Limb (tissue), 2 donors: Measurements from ENCODE around the gene ABCF1.

Source experiments
- DNase-seq, 2 donors: peaks; one replicate each; pipeline ENCODE4 v3.0.0-alpha.2; 2016; ENCODE audit errors: extremely low spot score in 2 of 2

The ABCF1 gene

DNA sequence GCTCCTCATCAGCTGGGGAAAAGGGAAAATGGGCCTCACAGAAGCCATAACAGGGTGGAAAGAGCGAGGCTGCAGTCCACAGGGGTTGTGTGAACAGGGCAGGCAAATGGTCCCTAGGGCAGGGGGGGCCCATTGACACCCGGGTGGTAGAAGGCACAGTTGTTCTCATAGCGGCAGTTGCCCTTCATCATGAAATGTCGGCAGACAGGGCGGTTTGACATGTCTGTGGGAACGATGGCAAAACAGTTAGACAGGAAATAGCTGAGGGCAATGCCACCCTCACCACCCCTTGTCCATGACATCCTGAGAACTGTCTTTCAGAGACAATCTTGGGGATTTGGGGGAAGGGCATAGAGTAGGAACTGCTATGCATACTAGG lies 30.2 kb downstream of the ABCF1 start:
- no peak for DNase-seq

DNA sequence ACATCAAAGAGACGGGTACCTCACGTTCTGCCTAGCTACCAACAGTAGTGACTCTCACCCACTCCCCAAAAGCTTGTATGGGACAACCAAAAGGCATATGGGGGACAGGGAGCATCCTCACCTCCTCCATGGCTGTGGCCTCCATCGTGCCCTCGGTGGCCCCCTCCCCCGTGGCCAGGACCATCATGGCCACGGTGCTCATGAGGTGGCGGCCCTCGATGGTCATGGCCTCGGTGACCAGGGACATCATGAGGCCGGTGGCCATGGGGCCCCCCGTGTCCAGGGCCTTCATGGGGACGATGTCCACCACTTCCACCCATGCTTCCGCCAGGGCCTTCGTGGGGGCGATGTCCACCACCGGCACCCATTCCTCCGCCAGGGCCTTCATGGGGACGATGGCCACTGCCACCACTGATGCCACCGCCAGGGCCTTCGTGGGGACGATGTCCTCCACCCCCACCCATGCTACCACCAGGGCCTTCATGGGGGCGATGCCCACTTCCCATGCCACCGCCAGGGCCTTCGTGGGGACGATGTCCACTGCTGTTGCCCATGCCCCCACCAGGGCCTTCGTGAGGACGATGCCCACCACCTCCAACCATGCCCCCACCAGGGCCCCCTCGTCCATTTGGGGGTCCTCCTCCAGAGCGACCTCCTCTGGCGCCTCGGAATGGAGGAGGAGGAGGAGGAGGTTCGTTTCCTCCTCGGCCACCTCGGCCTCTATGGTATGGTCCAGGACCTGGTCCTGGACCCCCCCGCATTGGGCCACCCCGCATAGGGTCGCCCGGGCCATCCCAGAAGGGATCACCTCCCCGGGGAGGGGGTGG lies 30.8 kb downstream of the ABCF1 start:
- DNase-seq, result no peak

DNA sequence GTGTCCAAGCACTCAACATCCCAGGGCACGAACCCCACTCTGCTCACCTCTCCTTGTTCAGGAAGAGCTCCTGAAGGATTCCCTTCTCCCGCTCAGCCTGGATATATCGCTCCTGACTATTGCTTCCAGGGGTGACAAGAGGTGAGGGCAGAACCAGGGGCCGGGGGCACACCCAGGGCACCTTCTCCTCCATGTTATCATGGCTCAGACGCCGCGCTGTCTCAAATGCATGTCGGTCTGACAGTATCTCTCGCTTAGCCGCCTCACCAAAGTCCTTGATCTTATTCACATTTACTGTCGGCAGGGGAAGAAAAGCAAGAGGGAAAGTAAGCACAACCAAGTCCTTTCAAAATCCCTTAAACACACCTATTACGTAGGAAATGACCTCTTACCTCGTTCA lies 32.7 kb downstream of the ABCF1 start:
- DNase-seq, result no peak

DNA sequence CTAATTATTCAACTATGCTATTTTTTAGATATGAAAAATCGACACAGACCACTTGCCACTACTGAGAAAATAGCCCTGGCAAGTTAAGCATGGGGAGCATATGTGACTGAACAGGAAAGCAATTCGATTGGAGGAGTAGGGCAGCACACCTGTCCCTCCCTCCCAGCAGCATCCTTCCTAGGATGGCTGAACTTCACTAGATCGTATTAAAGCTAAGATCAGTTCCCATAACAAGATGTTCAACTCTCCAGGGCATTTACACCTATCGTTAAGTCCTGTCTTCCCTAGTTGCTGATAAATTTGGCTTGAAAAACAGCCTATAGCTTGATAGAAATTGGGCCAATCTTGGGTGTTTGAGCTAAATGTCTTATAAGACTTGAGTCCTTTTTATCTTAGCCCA lies 38.8 kb downstream of the ABCF1 start:
- DNase-seq, result no peak

DNA sequence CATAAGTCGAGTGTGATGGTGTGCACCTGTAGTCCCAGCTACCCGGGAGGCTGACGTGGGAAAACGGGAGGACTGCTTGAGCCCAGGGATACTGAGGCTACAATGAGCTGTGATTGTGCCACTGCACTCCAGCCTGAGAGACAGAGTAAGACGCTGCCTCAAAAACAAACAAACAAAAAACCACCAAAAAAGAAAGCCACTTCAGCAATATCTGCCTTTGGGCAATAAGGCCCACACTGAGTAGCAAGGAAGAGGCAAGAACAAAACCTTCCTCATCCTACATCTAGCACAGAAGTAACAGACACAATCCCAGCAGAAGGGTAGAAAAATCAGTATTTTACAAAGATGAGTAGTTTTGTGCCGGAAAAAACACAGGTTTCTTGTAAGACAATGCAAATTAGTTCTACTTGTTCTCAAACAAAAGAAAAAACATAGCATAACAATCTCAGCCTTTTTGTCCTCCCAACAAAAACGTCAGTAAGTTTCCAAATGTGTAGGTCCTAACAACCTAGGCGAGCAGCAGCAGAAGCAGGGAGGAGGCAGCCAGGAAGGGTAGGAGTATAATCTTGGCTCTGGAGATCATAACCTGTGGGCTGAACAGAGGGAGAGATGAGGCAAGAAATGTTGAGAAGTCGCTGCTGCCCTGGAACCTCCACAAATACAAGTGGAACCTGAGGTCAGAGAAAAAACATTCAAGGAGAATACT lies 40.1 kb downstream of the ABCF1 start:
- no peak for DNase-seq

DNA sequence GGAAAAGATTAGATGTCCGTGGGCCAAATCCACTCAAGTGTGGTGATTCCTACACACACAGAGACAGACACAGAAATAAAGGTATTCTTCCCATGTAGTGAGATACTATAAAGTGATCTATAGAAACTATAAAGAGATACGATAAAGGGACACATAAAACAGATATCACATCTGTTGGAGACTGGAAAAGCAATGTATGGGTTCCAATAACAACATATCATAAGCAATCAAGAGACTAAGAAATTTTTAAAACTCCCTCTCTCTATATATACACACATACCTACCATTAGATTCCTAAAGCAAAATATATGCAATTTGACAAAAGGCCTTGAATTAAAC lies 40.6 kb downstream of the ABCF1 start:
- no peak for DNase-seq

DNA sequence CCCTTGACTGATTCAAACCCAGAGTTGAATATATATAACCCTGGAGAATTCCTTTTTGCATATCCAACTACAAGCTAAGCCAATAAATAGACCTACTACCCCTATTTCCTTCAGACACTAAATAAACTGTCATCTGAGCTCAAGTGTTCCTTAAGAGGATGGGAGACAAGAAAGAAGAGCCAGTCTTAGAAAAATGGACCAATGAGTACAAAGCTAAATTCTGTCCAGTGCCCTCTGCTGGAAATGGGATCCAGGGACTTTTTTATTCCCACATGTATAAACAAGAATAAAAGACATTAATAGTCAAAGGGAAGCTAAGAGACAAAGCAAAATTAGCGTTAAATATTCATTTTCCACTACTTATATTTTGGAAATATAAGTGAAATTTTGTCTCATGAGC lies 41.0 kb downstream of the ABCF1 start:
- DNase-seq, result no peak

DNA sequence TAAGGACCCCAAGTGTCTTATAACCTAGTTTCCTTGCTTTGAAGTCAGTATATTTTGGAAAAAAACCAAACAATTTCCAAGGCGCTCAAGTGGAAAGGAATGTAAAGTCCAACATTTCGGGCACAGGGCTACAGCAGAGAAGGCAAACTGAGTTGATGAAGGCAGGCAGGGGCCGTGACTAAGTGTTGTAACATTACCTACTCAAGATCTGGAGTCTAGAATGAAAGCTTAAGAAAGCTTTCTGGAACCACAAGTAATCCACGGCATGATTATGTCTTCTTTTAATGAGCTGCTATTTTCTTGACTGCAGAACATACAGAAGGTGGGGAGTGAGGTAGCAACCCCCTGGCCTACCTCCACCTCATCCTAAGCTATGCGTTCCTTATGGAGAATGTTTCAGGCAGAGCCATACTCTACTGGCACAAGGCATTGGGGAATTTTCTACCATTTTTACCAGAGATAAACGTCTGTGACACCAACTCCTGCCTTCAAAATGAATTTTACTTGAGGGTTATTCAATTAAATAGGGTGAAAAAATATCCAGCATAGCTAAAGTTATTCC lies 41.5 kb downstream of the ABCF1 start:
- DNase-seq, result no peak

DNA sequence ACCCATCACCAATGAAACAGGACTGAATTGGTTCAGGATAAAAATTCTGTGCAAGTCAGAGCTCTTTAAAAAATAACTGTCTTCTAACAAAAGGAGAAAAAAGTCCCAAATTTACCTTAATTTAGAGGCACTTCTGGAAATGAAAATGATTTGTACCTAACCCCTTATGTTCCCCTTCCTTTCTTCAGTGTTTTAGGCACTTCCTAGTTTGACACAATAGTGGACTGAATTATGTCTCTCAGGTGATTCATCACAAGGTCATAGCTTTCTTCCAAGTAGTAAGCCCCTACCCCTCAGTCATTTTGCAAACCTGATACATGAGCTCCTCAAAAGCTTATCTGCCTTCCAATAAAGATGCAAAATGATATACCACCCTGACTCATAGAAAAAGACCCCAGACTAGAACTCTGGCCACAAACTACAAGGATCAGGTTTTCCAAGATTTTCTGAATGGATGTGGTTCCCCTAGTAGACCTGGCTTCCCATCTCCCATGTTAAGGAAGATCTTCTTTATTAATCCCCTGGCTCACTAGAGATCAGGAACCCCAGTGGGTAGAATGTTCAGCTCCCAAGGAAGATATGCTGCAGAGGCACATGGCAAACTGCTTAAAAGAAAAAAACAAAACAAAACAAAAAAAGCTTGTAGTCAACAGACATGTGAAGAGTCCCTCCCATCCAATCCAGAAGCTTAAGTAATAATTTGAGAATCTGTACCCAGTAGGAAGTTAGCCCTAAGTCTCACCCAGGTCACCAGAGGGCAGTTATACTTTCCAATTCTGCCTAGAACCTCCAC lies 42.2 kb downstream of the ABCF1 start:
- no peak for DNase-seq

DNA sequence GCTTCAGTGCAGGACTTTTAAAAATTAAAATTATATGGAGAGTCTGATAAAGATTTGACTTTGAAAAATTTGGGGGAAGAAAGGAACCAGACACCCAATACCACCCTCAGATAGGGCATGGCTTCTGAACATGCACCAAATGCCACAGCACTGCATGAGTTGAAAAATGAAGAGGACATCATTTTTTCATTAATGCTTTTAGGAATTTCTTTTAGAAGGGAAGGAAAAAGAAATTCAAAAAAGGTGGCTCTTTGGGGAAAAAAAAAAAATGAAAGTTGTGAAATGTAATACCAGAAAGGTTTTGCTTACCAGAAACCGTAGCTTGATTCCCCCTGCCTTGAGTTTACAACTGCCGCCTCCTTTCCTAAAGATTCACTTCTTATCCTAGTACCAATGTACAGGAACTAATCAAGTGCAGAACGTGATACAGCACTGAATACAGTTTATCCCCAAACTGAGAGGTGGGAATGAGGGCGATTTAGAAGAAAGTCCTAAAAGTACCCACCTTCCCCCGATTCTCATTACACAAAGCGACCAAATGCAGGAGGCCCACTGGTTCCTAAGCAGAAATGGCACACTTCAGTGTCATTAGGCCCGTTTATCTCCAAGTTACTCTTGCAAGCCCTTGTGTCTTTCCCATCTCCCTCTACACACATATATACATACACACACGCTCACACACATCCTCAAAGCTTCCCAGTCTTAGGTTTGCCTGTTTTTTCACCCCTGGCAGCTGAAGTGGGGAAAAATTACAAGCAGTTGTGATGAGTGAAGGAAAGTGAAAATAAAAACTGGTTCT lies 43.0 kb downstream of the ABCF1 start:
- DNase-seq, result no peak

DNA sequence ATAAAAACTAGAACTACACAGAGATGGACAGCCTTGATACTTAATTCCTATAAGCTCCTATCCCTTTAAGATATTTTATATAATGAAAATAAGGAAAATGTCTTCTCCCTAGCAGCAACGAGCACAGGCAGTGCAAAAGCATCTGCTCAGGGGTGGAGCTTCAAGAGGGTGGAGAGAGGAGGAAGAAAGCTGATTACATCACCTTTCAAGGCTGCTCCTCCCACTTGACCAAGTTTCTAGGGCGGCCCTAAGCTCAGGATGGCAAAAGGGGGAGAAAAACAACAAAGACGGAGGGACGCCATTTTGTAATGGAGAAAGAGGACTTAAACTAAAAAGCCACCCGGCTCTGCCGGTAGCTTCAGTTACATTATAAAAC lies 43.6 kb downstream of the ABCF1 start:
- DNase-seq, result peak; percentile 82 to 98

DNA sequence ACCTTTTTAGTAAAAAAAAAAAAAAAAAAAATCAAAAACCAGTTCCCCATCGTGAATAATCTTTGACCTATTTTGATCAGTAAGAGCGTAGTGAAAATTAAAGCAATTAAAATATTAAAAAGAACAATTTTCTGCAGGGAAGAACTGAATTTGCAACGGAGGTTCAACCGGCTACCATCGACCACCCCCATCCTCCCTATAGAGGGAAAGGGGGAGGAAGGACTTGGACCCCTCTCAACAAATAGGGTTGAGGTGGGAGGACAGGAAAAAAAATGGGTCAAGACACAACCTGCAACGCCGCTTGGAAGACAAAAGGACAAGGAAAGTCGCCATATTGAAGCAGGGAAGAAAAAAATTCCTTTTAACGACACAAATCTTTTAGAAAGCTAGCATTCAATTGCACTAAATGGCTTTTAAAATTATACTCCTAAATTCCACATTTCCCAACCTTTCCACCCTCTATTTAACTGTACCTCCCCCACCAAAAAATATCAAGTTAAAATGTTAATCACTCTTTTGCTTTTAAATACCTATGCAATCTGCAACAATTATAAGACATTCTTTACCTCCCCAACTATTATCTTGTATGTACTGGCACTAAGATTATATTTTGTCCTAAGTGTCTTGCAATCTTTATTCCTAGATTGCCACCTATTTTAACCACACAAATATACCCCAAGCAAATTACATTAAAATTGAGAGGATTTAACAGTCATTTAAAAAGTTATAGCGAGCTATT lies 44.1 kb downstream of the ABCF1 start:
- peak; percentile 76 to 82 for DNase-seq

DNA sequence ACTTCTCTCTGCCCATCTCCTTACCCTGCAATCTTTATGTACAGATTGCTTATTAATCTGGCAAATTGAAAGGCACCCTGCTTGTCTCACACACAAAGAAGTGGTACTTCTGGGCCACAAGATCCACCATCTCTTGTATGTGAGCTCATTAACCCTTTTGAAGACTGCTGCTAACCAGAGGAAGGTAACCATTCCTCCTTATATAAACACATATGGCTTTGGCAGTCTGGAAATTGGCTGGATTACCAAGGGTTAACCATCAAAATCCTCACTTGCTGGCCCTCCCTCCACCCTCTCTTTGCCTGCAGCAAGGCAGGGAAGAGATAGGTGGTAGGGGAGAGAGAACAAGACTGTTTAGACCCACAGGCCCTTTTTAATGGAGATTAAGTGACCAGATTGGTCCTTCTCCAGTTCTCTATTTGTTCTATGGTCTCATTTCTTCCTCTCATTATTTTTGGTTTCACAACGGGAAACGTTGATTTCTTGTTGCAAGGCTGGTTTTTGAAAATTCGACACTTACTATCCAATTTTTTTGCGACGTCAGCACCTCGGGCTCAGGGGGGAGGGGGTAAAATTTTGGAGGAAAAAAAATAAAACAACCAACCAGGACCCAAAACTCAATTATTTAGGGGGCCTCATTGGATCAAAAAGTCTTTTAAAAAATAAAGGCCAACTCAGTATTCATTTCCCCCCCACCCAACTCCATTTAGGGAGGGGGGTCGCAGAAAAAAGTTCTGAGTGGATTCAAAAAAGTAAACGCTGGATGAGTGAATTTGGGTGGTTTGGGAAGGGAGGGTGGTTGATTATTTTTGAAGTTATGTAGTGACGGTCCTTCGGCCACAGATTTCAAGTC lies 44.9 kb downstream of the ABCF1 start:
- peak; percentile 61 for DNase-seq

DNA sequence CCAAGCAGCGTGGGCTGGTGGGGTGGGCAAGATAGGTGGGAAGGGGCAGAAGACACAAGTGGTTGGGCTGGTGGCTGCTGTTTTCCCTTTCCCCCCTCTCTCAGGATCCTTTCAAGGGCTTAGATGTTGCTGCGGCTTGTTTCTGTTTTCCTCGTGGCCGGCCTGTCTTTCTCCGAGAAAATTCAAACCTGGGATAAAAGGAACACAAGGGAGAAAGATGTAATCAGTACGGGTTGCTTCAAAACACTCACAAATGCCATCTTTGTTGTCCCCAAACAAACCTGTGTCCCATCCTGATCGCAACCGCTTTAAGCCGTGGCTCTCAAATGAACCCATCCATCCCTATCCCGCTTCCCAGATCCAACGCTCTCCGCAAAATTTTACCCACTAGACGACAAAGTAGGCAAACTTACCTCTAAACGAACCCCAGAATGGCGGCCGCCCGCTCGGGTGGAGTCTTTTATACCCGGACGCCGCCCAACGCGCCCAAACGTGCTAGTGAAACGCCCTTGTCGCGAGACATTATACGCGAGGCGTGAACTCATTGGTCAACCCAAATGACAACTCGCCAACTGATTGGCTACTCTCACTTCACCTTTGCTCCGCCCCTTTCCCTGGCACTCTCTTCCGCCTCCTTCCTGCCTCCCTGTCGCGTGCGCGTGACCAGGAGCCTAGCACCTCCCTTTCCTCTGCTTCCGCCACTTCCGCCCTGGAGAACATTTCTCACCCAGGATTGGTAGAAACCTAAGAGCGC lies 45.7 kb downstream of the ABCF1 start, which contains the start of gene PPP1R10:
PPP1R10 (minus strand) TSS at position 433 of the 754 bp plus-strand sequence. CDS start 7,299 bp downstream, outside the sequence.
- DNase-seq, result peak; percentile 98 to 100

DNA sequence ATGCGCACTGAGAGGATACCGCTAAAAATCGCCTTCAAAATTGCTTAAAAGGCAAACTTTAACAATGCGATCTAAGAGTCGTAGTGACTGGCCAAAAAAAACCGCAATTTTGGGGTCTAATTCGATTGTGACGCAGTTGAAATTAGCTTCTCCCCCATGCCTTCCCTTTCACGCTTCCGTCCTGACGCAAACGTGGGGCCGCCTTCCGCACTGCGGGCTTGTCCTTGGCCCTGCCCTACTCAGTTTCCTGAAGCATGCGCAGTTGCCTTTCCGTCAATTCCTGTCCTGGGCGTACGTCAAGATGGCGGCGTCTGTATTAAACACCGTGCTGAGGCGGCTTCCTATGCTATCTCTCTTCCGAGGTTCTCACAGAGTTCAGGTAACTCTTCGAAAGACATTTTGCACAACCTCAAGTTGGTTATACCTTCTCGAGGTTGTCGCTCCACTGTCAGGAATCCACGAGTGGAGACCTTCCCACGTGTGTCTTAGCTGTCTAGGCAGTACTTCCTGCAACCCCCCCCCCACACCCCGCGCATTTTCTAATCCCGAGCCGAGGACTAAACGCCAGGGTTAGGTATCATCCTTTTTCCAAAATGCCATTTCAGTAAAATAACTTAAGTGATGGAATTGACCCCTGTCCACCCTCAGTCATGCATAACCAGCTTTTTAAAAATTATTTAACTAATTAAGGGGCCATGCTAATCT lies 46.5 kb downstream of the ABCF1 start, which contains the start of gene MRPS18B:
MRPS18B (plus strand) TSS at position 276 of the 705 bp plus-strand sequence; CDS start at position 302, 26 bp downstream.
- peak; percentile 95 to 99 for DNase-seq

DNA sequence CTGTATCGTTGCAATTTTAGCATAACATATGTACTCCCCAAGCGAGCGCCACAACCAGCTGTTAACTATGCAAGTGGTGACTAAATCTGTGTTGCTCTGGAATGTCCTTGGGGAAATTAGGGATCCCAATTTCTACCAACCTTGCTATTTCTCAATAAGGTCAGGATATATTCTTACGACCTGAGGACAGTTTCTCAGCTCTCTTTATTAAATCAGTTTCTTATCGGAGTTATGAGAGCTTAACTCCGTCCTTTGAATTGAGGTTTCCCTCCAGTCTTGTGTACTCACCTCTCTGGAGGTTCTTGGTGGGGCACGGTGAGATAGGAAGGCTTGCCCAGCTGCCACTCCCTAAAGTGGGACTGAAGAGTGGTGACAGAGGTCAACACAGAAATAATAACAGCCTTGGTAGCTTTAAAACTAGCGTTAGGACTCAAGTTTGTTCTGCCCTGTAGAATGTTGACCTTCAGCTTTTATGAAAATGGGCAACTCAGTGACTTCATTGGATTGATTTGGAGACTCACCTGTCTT lies 47.1 kb downstream of the ABCF1 start:
- no peak for DNase-seq

DNA sequence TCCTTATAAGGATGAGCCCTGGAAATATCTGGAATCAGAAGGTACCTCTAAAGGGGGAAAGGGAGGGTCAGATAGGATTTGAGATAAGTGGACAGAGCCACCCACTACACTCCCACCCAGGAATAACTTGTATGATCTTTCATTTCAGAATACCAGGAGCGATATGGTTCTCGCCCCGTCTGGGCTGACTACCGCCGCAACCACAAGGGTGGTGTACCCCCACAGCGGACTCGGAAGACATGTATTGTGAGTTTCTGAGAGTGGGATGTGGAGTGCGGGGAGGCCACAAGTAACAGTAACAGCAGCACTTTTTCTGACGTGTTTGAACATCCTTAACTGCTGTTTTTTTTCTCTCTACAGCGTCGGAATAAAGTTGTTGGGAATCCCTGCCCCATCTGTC lies 48.3 kb downstream of the ABCF1 start:
- DNase-seq, result no peak

DNA sequence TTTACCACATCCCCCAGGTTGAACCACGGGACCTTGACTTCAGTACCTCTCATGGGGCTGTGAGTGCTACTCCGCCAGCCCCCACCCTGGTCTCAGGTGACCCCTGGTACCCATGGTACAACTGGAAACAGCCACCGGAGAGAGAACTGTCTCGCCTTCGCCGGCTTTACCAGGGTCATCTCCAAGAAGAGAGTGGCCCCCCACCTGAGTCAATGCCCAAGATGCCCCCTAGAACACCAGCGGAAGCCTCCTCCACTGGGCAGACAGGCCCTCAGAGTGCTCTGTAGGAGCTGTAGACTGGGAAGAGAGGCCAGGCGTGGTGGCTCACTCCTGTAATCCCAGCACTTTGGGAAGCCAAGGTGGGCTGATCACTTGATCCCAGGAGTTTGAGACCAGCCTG lies 54.3 kb downstream of the ABCF1 start:
- no peak for DNase-seq
